T-helper 2 cell treated with Interferon-gamma antibody and Interleukin-4, amounts not matched to agents 100 ng/mL and 5 ng/mL, for 36 hours (primary cell): ENCODE results near the gene INSYN2A. TPM values are rescaled to one million over a fixed set of nuclear protein-coding genes. Genes with fewer than 3 reads are reported as not detected.

Experiments used
- intact Hi-C: fragments of 100-400 bp; cut with micrococcal nuclease; formaldehyde crosslinking; loops from one replicate; pipeline ENCODE4 v1.15.1; 2023
- total RNA-seq: library from RNA; stranded (reverse); gene quantifications from 2 replicates; pipeline ENCODE4 v1.2.3, GENCODE V29; 2022

Gene INSYN2A
- total RNA-seq, 1 donor from 2014 or later: not detected

DNA sequence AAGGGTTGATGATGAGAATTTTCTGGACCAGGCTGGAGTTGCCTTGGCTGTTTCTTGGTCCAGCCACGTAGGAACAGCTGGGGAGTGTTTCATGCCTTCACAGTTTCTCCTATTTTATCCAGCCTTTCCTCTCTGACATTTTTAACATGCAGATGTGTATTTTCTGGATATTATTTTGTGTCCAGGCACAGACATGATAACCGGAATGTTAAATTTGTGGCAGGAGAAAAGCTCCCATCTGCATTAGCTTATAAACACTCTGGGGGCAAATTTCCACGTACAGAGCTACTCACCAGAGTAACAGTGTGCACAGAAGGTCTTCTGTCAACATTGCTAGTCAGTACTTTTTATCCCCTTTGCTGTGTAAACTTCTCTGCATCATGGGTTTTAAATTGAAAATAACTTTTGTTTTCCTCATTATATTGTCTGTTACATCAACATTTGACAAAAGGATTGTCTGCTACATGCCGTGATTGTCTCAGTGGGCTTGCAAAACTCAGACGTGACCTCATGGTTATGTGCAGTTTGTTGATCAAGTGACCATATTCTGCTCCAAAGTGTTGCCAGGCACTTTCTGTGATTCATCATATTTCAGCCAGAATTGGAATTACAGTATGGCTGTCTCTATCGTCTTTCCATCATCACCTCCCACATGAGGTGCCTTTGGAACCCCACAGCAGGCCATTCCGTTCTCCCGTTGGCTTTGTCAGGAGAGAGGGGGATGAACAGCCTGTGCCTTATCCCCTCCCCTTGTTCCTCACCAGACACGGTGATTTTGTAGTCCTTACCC is 41.4 kb downstream of the INSYN2A start:
- intact Hi-C loops: no loop called here

GRCh38 chr10:127153181-127153580 is 43.2 kb downstream of the INSYN2A start:
- intact Hi-C loops: no loop called here

GRCh38 chr10:127151981-127152699 is 44.3 kb downstream of the INSYN2A start:
- intact Hi-C loops: no loop called here

DNA sequence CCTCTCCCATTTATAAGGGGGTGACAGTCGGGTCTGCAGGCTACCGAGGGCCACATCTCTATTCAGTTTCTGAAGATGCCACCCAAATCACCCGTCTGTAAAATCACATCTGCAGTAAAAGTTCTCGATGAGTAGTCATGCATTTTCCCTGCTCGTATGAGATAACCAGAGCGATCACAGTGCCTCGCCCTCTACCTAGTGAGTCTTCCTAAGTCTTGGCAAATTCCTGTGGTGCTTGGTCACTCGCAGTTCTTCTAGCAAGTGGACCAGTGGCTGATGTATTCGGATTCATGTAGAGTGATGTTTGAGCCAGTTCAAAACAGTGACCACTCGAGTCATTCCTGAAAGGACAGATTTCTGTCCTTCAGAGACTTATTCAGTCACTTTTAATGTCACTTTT is 44.9 kb downstream of the INSYN2A start:
- intact Hi-C loops: no loop called here

DNA sequence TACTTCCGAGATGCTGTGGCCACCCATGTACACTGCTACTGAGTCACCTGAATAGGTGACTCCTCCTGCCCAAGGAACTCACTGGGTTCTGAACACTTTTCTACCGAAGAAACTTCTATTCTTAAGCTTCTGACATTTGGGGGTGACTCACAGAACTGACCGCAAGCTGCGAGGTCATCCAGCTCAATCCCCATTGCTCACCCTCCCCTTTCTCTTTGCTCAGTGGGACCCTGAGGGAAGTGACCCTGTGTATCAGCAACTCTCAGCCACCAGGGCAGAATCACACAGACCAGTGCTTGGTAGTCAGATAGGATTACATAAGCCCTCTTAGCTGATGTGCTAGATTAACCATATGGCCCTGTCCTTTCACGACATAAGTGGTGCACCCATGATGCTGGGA is 46.3 kb downstream of the INSYN2A start:
- intact Hi-C loops: no loop called here

DNA sequence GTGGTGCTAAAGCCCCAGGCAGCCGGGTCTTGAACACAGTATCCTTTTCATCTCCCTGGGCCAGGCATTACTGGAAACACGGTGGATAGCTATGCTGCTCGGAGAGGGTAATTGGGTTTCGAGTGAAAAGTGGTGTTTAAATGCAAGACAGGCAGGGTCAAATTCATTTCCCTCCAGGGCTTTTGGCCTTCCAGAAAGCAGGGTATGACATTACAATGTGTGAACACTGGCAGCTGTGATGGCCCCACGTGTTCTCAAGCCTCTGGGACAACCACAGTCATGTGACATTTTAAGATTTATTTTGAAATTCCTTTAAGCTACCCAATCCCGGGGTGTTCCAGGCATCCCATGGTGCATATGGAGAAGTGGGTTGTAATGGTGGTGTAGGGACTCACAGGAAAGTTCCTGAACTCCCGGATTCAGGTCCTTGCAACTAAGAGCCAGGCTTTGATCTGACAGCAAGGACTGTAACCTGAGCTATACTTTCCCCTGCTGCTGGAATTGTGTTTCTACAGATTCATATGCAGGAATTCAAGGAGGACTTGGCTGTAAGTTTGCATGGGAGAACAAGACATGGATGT is 46.8 kb downstream of the INSYN2A start:
- intact Hi-C loops: no loop called here

DNA sequence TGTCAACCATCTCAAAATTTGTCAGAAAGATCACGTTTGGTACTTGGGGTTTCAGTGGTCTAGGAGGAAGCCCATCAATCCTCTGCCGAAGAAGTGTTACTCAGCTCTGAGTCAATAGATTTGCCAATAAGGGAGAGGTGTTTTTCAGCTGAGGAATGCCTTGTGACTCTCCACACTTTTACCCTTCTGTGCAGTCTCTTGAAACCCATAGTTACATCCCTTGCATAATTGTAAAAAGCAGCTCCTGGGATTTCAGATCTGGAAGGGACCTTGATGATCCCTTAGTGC is 47.5 kb downstream of the INSYN2A start:
- intact Hi-C loops: no loop called here

- intact Hi-C loops: no loop called here
These were observed 48.1 kb downstream of the INSYN2A start for GRCh38 chr10:127148066-127148932.

GRCh38 chr10:127146661-127147060 is 49.7 kb downstream of the INSYN2A start:
- intact Hi-C loops: no loop called here
